Hepatocyte (in vitro differentiated cells): ENCODE measurements around the gene CACHD1.

ENCODE experiments used
- CTCF ChIP-seq: fragments of 200-600 bp; sonication (generic); IDR thresholded peaks from 2 replicates; pipeline ENCODE4 v1.5.1; 2016; ENCODE audit warnings: antibody characterized with exemption, mild to moderate bottlenecking; ENCODE audit not compliant: poor library complexity
- EZH2 ChIP-seq: fragments of 200-600 bp; sonication (generic); IDR thresholded peaks from 2 replicates; pipeline ENCODE4 v1.6.1; 2016; ENCODE audit warnings: antibody characterized with exemption, mild to moderate bottlenecking, borderline replicate concordance
- EZH2phosphoT487 ChIP-seq: fragments of 200-600 bp; sonication (generic); IDR thresholded peaks from one replicate; pipeline ENCODE4 v1.6.1; 2018; ENCODE audit warnings: antibody characterized with exemption, mild to moderate bottlenecking, low read depth, moderate library complexity; ENCODE audit not compliant: unreplicated experiment, severe bottlenecking

GRCh38 chr1:64570267-64570855, 100.4 kb downstream of the CACHD1 start:
- TF ChIP-seq EZH2 (no peak), CTCF (no peak), EZH2phosphoT487 (no peak)
